Breast epithelium (tissue), 3 donors: ENCODE measurements around the gene TEX30.
"Not testable (repeated sequence)": the region's sequence is repeated elsewhere in the genome, so short reads cannot be mapped to it uniquely, and the experiment has no call there.

ENCODE experiments used
- CTCF ChIP-seq, 3 donors: fragments of 450-650 bp; IDR thresholded peaks; one replicate each; pipeline ENCODE4 v1.5.1; 2016 to 2017; ENCODE audit warnings: antibody characterized with exemption in 3 of 3, mild to moderate bottlenecking in 3 of 3, moderate library complexity in 3 of 3
- POLR2A ChIP-seq: fragments of 450-650 bp; IDR thresholded peaks from one replicate; pipeline ENCODE4 v1.6.1; 2016; ENCODE audit warnings: antibody characterized with exemption, mild to moderate bottlenecking, moderate library complexity
- POLR2AphosphoS5 ChIP-seq, 3 donors: sonication (generic); formaldehyde crosslinking; IDR thresholded peaks; one replicate each; pipeline ENCODE4 v1.6.1; 2017; ENCODE audit warnings: antibody characterized with exemption in 3 of 3

DNA sequence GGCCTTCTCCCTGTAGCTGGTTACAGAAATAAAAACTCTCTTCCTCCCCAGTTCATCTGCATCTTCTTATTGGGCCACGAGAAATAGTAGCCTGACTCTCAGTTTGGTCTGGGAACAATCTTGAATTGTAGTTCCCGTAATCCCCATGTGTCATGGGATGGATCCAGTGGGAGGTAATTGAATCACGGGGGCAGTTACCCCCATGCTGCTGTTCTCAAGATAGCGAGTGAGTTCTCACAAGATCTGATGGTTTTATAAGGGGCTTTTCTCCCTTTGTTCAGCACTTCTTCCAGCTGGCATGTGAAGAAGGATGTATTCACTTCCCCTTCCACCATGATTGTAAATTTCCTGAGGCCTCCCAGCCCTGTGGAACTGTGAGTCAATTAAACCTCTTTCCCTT is 7.1 kb upstream of the TEX30 start:
- TF ChIP-seq CTCF (IDR thresholded peaks at IDR 0.05); POLR2AphosphoS5 (IDR thresholded peaks at IDR 0.05); POLR2A: not testable (repeated sequence)
